GM21619 (cell line): Measurements from ENCODE around the gene MSI1.
A peak's percentile ranks its signal among the peaks of the same experiment; 100 is the strongest.

ENCODE experiments used
- ATAC-seq: cut with Tn5 transposase; IDR thresholded peaks from one replicate; pipeline ENCODE4 v1.9.1; 2021; ENCODE audit not compliant: unreplicated experiment

The MSI1 gene

GRCh38 chr12:120324841-120325417, 44.0 kb downstream of the MSI1 start:
- ATAC-seq = no peak

DNA sequence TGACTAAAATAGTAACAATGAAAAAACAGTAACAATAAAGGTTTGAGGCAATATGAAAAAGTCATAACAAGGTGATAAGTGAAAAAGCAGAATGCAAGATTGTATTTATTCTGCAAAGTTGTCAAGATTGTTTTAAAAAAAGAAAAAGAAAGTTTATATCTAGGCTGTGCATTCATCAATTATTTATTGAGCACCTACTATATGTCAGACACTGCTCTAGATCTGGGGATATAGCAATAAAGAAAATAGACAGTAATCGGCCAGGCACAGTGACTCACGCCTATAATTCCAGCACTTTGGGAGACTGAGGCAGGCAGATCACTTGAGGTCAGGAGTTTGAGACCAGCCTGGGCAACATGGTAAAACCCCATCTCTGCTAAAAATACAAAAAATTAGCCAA, 45.2 kb downstream of the MSI1 start:
- ATAC-seq = no peak

DNA sequence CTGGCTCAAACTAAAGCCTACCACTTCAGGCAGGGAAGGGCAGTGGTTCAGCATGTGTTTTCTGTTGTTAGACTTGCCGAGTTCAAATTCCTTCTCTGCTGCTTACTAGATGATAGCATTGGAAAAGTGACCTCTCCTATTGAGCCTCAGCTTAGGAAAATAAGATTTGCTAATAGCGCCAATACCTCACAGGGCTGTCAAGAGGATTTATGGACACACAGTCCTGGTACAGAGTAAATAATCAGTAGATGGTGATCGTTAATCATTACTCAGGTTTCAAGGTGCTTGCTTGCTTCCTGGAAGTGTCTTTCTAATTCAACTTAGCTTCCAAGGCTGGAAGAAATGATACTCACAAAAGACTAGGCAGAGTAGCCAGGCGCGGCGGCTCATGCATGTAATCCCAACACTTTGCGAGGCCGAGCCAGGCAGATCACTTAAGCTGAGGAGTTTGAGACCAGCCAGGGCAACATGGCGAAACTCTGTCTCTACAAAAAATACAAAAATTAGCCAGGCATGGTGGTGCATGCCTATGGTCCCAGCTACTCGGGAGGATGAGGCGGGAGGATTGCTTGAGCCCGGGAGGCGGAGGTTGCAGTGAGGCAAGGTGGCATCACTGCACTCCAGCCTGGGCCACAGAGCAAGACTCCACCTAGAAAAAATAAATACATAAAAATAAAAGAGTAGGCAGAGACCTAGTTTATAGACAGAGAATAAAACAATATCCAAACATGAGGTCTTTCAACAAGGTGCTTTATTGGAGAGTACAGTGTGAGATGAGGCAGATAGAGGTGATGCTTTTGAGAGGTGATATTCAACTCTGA, 47.4 kb downstream of the MSI1 start:
- no peak for ATAC-seq

- ATAC-seq = peak; percentile 100
These were observed 51.5 kb downstream of the MSI1 start for GRCh38 chr12:120317224-120318105.

DNA sequence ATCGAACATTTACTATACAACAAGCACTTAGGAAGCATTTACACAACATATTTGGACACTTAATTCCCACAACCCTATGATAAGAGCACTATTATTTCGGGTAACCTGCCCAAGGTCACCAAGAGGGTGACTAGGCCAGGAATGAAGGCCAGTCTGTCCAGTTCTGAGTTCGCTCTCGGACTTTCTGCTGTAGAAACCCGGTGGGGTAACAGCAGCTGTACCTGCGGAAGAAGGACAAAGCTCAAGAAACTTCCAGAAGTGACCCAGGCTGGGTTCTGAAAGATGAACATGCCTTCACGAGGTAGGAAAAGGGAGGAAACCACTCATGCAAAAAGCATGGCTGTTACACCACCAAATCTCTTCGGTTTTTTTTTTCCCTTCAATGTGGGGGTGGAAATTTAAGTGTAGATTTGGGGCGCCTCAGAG, 52.2 kb downstream of the MSI1 start:
- no peak for ATAC-seq

DNA sequence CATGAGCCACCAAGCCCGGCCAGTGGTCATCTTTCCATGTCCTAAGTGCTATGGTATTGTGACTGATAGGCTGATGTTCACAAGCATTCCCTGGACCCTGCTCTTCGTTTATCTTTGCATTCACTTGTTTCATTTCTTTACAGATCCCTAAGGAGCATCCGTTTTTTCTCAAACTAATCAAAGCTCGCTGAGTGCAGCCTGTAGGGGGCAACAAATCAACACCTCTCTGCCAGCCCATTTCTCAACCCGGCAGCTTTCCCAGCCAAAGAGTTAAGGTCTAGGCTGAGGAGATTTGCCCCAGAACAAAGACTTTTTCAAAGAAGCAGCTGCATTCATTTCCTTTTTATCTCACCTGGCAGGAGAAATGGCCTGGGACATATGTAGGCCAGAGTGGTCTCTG, 54.7 kb downstream of the MSI1 start:
- no peak for ATAC-seq

- peak; percentile 97 for ATAC-seq
These were observed 66.8 kb downstream of the MSI1 start, which contains the start of gene SIRT4 for GRCh38 chr12:120301962-120302815. Gene SIRT4, plus strand, starts transcription at chr12:120302321. Its CDS starts 1,241 bp downstream, at chr12:120303562.

- peak; percentile 38 for ATAC-seq
These were observed 76.1 kb downstream of the MSI1 start, which contains the start of gene RNU4-1 for GRCh38 chr12:120292661-120293531. Gene RNU4-1, minus strand, starts transcription at chr12:120293237.

GRCh38 chr12:120292411-120292660, 76.6 kb downstream of the MSI1 start:
- peak; percentile 4 for ATAC-seq
